ENCODE data around the gene DPF3. TPM values are rescaled to one million over a fixed set of nuclear protein-coding genes. Genes with fewer than 3 reads are reported as not detected.

DPF3 gene
- total and polyA plus RNA-seq, 2 donors (not counting 1 experiment from before 2014, with no cell fraction given) = 3.4 to 10.2 TPM

- TF ChIP-seq EZH2 (IDR thresholded peaks at IDR 0.05; ENCODE audit: borderline replicate concordance, insufficient read depth, low read depth, low read length, poor library complexity, severe bottlenecking) (no peak), CTCF (IDR thresholded peaks at IDR 0.05) (no peak)
- H3K4me3 Mint-ChIP-seq = no peak overlapping the region
These were observed 140.7 kb downstream of the DPF3 start for GRCh38 chr14:72753044-72753710.

GRCh38 chr14:72752034-72752412 is 141.9 kb downstream of the DPF3 start:
- no peaks in the 10 kb centered on the region for H3K27me3 Mint-ChIP-seq
- H2AFZ ChIP-seq (ENCODE audit: insufficient read depth, low read depth, low read length, poor library complexity, severe bottlenecking) = no peak overlapping the region
- no peaks in the 10 kb centered on the region for H3K9me3 Mint-ChIP-seq (ENCODE audit: insufficient read depth)
- peaks cover 0 to 15% of the 10 kb centered on the region in 2 experiments for H3K36me3 ChIP-seq (replicated peaks in 1 of 2; ENCODE audit: control extremely low read depth in 1 of 2, control insufficient read depth in 1 of 2, extremely low read depth in 1 of 2, insufficient read depth in 2 of 2, low read length in 1 of 2)
- peak overlapping the region; percentile 10 for H3K4me3 Mint-ChIP-seq
- no peak overlapping the region for H3K9ac ChIP-seq (ENCODE audit: low read length)
- CTCF ChIA-PET = no interaction called here
- peak overlapping the region; percentile 48 for H3K4me2 ChIP-seq (replicated peaks; ENCODE audit: low read depth, low read length, poor library complexity, severe bottlenecking)
- H3K27me3 ChIP-seq (replicated peaks in 1 of 4; ENCODE audit: control extremely low read depth in 1 of 4, control insufficient read depth in 3 of 4, insufficient read depth in 4 of 4, low read length in 3 of 4) = no peaks in the 10 kb centered on the region
- WGBS (ENCODE audit: insufficient coverage) = 57% methylated on average over 3 of the region's 3 CpGs
- DNase-seq = peak; percentile 65
- H3K27ac ChIP-seq (ENCODE audit: low read length in 2 of 2) = no peak overlapping the region
- peaks cover 18% of the 10 kb centered on the region for H3K4me1 Mint-ChIP-seq
- H3K79me2 ChIP-seq (ENCODE audit: control insufficient read depth, insufficient read depth, low read length) = peaks cover 2% of the 10 kb centered on the region
- TF ChIP-seq CTCF (IDR thresholded peaks at IDR 0.05) (no peak), EZH2 (IDR thresholded peaks at IDR 0.05; ENCODE audit: borderline replicate concordance, insufficient read depth, low read depth, low read length, poor library complexity, severe bottlenecking) (no peak)
- peaks cover 11 to 13% of the 10 kb centered on the region in 2 donors for H3K4me1 ChIP-seq (ENCODE audit: control insufficient read depth in 2 of 2, insufficient read depth in 2 of 2, low read length in 2 of 2)
- no peaks in the 10 kb centered on the region for H4K20me1 ChIP-seq (ENCODE audit: control insufficient read depth, insufficient read depth, low read length, poor library complexity, severe bottlenecking)
- intact Hi-C loops (cut with micrococcal nuclease) = no loop called here
- H3K27ac Mint-ChIP-seq = no peak overlapping the region
- POLR2A ChIA-PET = interaction anchor here (0.9 kb wide), 1 partner anchor 139 kb away, joined by 3 read pairs; no protein-coding TSS in a partner anchor
- ATAC-seq (ENCODE audit: low read depth) = peak; percentile 99
- peaks cover 0 to 7% (median 2%) of the 10 kb centered on the region in 3 donors for H3K9me3 ChIP-seq (ENCODE audit: control extremely low read depth in 1 of 3, control insufficient read depth in 2 of 3, insufficient read depth in 1 of 3, low read length in 2 of 3)
- no peak overlapping the region for H3K4me3 ChIP-seq (ENCODE audit: control extremely low read depth in 1 of 5, extremely low read depth in 1 of 5, insufficient read depth in 1 of 5, low read depth in 2 of 5, low read length in 4 of 5)

More at GRCh38 chr14:72753044-72753710, 140.7 kb downstream of the DPF3 start:
- Histone ChIP-seq H3K4me1 (ENCODE audit: control insufficient read depth in 2 of 2, insufficient read depth in 2 of 2, low read length in 2 of 2) (peaks cover 11 to 13% of the 10 kb centered on the region in 2 donors), H3K79me2 (ENCODE audit: control insufficient read depth, insufficient read depth, low read length) (peaks cover 2% of the 10 kb centered on the region), H3K9me3 (ENCODE audit: control extremely low read depth in 1 of 3, control insufficient read depth in 2 of 3, insufficient read depth in 1 of 3, low read length in 2 of 3) (peaks cover under 1 to 8% (median 6%) of the 10 kb centered on the region in 3 donors), H3K27me3 (replicated peaks in 1 of 4; ENCODE audit: control extremely low read depth in 1 of 4, control insufficient read depth in 3 of 4, insufficient read depth in 4 of 4, low read length in 3 of 4) (no peaks in the 10 kb centered on the region), H3K9ac (ENCODE audit: low read length) (no peak overlapping the region), H3K4me3 (ENCODE audit: control extremely low read depth in 1 of 5, extremely low read depth in 1 of 5, insufficient read depth in 1 of 5, low read depth in 2 of 5, low read length in 4 of 5) (no peak overlapping the region), H2AFZ (ENCODE audit: insufficient read depth, low read depth, low read length, poor library complexity, severe bottlenecking) (no peak overlapping the region), H3K27ac (ENCODE audit: low read length in 2 of 2) (no peak overlapping the region), H3K4me2 (replicated peaks; ENCODE audit: low read depth, low read length, poor library complexity, severe bottlenecking) (no peak overlapping the region), H3K36me3 (replicated peaks in 1 of 2; ENCODE audit: control extremely low read depth in 1 of 2, control insufficient read depth in 1 of 2, extremely low read depth in 1 of 2, insufficient read depth in 2 of 2, low read length in 1 of 2) (peaks cover 0 to 14% of the 10 kb centered on the region in 2 experiments), H4K20me1 (ENCODE audit: control insufficient read depth, insufficient read depth, low read length, poor library complexity, severe bottlenecking) (no peaks in the 10 kb centered on the region)
- CTCF ChIA-PET = interaction anchor here (0.8 to 2.5 kb wide), 3 partner anchors 95 to 236 kb away, joined by 3 to 5 read pairs (median 3); no protein-coding TSS in a partner anchor
- POLR2A ChIA-PET = interaction anchor here (0.9 kb wide), 1 partner anchor 138 kb away, joined by 3 read pairs; no protein-coding TSS in a partner anchor
- ATAC-seq (ENCODE audit: low read depth) = no peak
- 91% methylated on average over 8 of the region's 8 CpGs for WGBS (ENCODE audit: insufficient coverage)
- Mint-ChIP-seq H3K27me3 (no peaks in the 10 kb centered on the region), H3K9me3 (ENCODE audit: insufficient read depth) (peaks cover 2% of the 10 kb centered on the region), H3K27ac (no peak overlapping the region), H3K4me1 (peaks cover 18% of the 10 kb centered on the region)
- no peak for DNase-seq
- intact Hi-C loops (cut with micrococcal nuclease) = no loop called here

All from B cell (primary cell).